H1 (cell line): Measurements from ENCODE around the gene MMP24. TPM values are rescaled to one million over a fixed set of nuclear protein-coding genes. Genes with fewer than 3 reads are reported as not detected.
A peak's percentile ranks its signal among the peaks of the same experiment; 100 is the strongest.

Source experiments
- ASH2L ChIP-seq: fragments of 200-600, 300-600 bp; sonication (generic); IDR thresholded peaks from one replicate; pipeline ENCODE4 v1.7.1; 2017; ENCODE audit warnings: low read length
- BACH1 ChIP-seq: IDR thresholded peaks from 2 replicates; pipeline ENCODE4 v1.6.1; 2012; ENCODE audit warnings: low read length, improper control_type of control experiment
- BCL11A ChIP-seq, 2 experiments: IDR thresholded peaks; one replicate each; pipeline ENCODE4 v1.6.1; 2011; ENCODE audit warnings: low read depth in 2 of 2, low read length in 2 of 2, mild to moderate bottlenecking in 2 of 2
- CHD1 ChIP-seq: IDR thresholded peaks from 2 replicates; pipeline ENCODE4 v1.6.1; 2012; ENCODE audit warnings: low read depth, low read length, improper control_type of control experiment
- CTCF ChIP-seq, 3 experiments: IDR thresholded peaks; 1 replicate in 2 of 3; 2 replicates in 1 of 3; pipeline versions ENCODE4 v1.5.1 to v1.6.1; 2011; ENCODE audit warnings: low read length in 3 of 3, mild to moderate bottlenecking in 3 of 3, inconsistent platforms in 2 of 3, low read depth in 1 of 3, moderate library complexity in 1 of 3; ENCODE audit not compliant: insufficient read depth in 1 of 3; ENCODE audit errors: control extremely low read depth in 1 of 3
- HDAC6 ChIP-seq: IDR thresholded peaks from one replicate; pipeline ENCODE4 v1.7.1; 2012; ENCODE audit warnings: low read depth, mild to moderate bottlenecking, inconsistent platforms, low read length, moderate library complexity
- PHF8 ChIP-seq: fragments of 200-600 bp; sonication (generic); conservative IDR thresholded peaks from 2 replicates; pipeline ENCODE4 v1.7.1; 2012; ENCODE audit warnings: low read depth, mild to moderate bottlenecking, inconsistent platforms, low read length, moderate library complexity
- POU5F1 ChIP-seq: IDR thresholded peaks from 2 replicates; pipeline ENCODE4 v1.6.1; 2011; ENCODE audit warnings: low read depth, mild to moderate bottlenecking, low read length, moderate library complexity
- SIN3A ChIP-seq, 2 experiments: IDR thresholded peaks in 1 of 2; conservative IDR thresholded peaks in 1 of 2; 2 replicates each; pipeline ENCODE4 v1.6.1; 2011 to 2012; ENCODE audit warnings: low read length in 2 of 2, improper control_type of control experiment in 1 of 2, low read depth in 1 of 2, mild to moderate bottlenecking in 1 of 2
- TAF1 ChIP-seq: IDR thresholded peaks from 2 replicates; pipeline ENCODE4 v1.6.1; 2011; ENCODE audit warnings: mild to moderate bottlenecking, low read depth, low read length
- TBP ChIP-seq: IDR thresholded peaks from 2 replicates; pipeline ENCODE4 v1.6.1; 2011; ENCODE audit warnings: low read depth, low read length, improper control_type of control experiment
- TEAD4 ChIP-seq: IDR thresholded peaks from 2 replicates; pipeline ENCODE4 v1.6.1; 2012; ENCODE audit warnings: low read depth, low read length, inconsistent platforms, mixed read lengths
- YY1 ChIP-seq: IDR thresholded peaks from 2 replicates; pipeline ENCODE4 v1.6.1; 2011; ENCODE audit warnings: low read depth, mild to moderate bottlenecking, low read length
- polyA plus RNA-seq, 7 experiments: library from polyadenylated mRNA; depleted of rRNA in 3 of 7; stranded (reverse) in 5 of 7; unstranded in 2 of 7; fragments of >200 nt in 5 of 7; fragments of 200-250 nt in 2 of 7; gene quantifications; 1 replicate in 5 of 7; 2 replicates in 1 of 7; 4 replicates in 1 of 7; pipeline versions ENCODE4 v1.2.1 to v1.2.3, GENCODE V29; 2011 to 2013; ENCODE audit warnings: missing spikeins in 2 of 7, mixed read lengths in 2 of 7
- total RNA-seq: library from RNA; stranded (reverse); fragmentation: NEBNext Ultra II Directional; extraction: Animal tissue kit (Norgen Biotek cat#: 25700); gene quantifications from 2 replicates; pipeline ENCODE4 v1.2.1, GENCODE V29; 2021

MMP24 gene
- total and polyA plus RNA-seq, 2 of the 8 experiments (the other 6 are each of a cell fraction or from before 2014, with no cell fraction given) = 18.8 to 21.4 TPM

GRCh38 chr20:35277531-35278395 lies 51.3 kb downstream of the MMP24 start, which contains the start of gene MMP24OS (continued):
- TF ChIP-seq CTCF (IDR thresholded peaks at IDR 0.05; ENCODE audit: control extremely low read depth in 1 of 3, insufficient read depth in 1 of 3, low read depth in 1 of 3, low read length in 3 of 3) (peak in 2 of 3 experiments; percentile 11 to 47; a peak in 2 of 4 replicates), PHF8 (peak; percentile 44), TBP (peak; percentile 77), CHD1 (no peak), SIN3A (conservative IDR thresholded peaks at IDR 0.05 in 1 of 2, IDR thresholded peaks at IDR 0.05 in 1 of 2; ENCODE audit: low read depth in 1 of 2, low read length in 2 of 2) (0 out of 4 replicates have a peak, but pooled peaks of 1 of the 2 experiments have one; percentile 21), BCL11A (IDR thresholded peaks at IDR 0.05; ENCODE audit: low read depth in 2 of 2, low read length in 2 of 2) (no peak), TAF1 (peak; percentile 89), POU5F1 (no peak), HDAC6 (no peak), TEAD4 (no peak), BACH1 (0 out of 2 replicates have a peak, but pooled peaks have one; percentile 17), ASH2L (peak; percentile 43), YY1 (no peak)
